ENCODE results near the gene EIF4H. TPM values are rescaled to one million over a fixed set of nuclear protein-coding genes. Genes with fewer than 3 reads are reported as not detected.

EIF4H gene
- total RNA-seq, 1 experiment from 2014 or later = 370 TPM

DNA sequence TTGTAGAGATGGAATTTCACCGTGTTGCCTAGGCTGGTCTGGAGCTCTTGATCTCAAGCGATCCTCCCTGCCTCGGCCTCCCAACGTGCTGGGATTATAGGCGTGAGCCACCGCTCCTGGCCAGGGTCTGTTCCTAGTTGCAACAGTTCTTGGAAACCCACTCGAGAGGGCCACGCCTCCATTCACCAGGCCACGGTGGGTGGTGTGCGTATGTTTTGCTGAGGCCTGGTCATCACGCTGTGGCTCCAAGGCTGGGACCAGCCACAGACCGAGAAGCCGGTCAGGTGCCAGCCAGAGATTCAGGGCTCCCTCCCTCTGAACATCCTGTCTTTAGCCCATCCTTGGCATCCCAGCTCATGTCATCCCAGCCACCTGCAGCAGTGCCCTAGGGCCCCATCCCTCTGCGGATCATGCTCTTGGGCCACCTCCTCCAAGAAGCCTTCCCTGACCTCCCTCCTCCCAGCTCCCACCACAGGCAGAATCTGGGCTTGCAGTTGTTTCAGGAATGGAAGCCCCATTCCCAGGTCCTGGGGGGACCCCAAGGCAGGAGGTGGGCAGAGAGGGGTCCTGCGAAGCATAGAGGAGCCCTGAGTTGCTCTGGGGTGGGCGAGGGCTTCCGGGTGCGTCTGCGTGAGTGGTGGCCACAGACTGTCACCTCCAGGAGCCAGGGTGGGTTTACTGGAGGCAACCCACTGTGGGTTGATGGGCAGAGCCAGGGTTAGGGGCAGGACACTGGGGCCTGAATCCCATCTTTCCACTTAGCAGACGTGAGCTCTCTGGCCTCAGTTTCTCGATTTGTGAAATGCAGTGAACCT is 40.9 kb downstream of the EIF4H start:
- ChIA-PET CTCF (interaction anchor here (1.4 kb wide), 1 partner anchor 9 kb away, joined by 4 read pairs; no protein-coding TSS in a partner anchor), POLR2A (no interaction called here)
- H3K36me3 Mint-ChIP-seq (ENCODE audit: insufficient read depth, unreplicated experiment) = peaks cover 5% of the 10 kb centered on the region
- H3K4me3 Mint-ChIP-seq (ENCODE audit: unreplicated experiment) = no peak overlapping the region
- H3K27ac Mint-ChIP-seq (ENCODE audit: unreplicated experiment) = no peak overlapping the region
- no peaks in the 10 kb centered on the region for H3K27me3 ChIP-seq (replicated peaks; ENCODE audit: control insufficient read depth, insufficient read depth, low read length)
- H3K4me3 ChIP-seq (ENCODE audit: low read depth, low read length) = no peak overlapping the region
- DNase-seq = no peak
- peaks cover 8% of the 10 kb centered on the region for H3K4me1 Mint-ChIP-seq (ENCODE audit: low read depth, unreplicated experiment)
- no peaks in the 10 kb centered on the region for H3K9me3 ChIP-seq
- BruUV-seq (replicated peaks) = no TSS peak
- intact Hi-C loops (cut with micrococcal nuclease; ENCODE audit: unreplicated experiment) = no loop called here
- no peaks in the 10 kb centered on the region for H3K27me3 Mint-ChIP-seq (ENCODE audit: insufficient read depth, unreplicated experiment)
- no peaks in the 10 kb centered on the region for H3K9me3 Mint-ChIP-seq (ENCODE audit: unreplicated experiment)
- no peaks in the 10 kb centered on the region for H3K36me3 ChIP-seq (ENCODE audit: control insufficient read depth, insufficient read depth, low read length)
- peaks cover 3% of the 10 kb centered on the region for H3K4me1 ChIP-seq
- TF ChIP-seq, protein P1, sequence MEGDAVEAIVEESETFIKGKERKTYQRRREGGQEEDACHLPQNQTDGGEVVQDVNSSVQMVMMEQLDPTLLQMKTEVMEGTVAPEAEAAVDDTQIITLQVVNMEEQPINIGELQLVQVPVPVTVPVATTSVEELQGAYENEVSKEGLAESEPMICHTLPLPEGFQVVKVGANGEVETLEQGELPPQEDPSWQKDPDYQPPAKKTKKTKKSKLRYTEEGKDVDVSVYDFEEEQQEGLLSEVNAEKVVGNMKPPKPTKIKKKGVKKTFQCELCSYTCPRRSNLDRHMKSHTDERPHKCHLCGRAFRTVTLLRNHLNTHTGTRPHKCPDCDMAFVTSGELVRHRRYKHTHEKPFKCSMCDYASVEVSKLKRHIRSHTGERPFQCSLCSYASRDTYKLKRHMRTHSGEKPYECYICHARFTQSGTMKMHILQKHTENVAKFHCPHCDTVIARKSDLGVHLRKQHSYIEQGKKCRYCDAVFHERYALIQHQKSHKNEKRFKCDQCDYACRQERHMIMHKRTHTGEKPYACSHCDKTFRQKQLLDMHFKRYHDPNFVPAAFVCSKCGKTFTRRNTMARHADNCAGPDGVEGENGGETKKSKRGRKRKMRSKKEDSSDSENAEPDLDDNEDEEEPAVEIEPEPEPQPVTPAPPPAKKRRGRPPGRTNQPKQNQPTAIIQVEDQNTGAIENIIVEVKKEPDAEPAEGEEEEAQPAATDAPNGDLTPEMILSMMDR (IDR thresholded peaks at IDR 0.05; ENCODE audit: insufficient read depth in 1 of 2, low read depth in 1 of 2, low read length in 1 of 2, severe bottlenecking in 1 of 2, unreplicated experiment in 1 of 2) = no peak

DNA sequence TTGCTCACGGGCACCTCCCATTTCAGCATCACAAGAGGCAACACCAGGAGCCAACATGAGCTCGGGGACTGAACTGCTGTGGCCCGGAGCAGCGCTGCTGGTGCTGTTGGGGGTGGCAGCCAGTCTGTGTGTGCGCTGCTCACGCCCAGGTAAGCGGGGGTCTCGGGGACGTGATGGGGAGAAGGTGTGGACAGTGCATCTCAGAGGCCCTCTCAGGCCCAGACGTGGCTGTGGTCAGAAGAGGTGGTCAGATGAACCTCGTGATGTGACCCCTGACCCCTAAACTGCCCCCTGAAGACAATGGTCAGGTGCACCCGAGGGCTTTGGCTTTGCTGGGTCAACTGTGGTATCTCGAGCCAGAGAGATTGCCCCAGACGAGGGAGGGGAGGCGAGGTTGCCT is 41.8 kb downstream of the EIF4H start:
- intact Hi-C loops (cut with micrococcal nuclease; ENCODE audit: unreplicated experiment) = no loop called here
- Histone ChIP-seq H3K27me3 (replicated peaks; ENCODE audit: control insufficient read depth, insufficient read depth, low read length) (no peaks in the 10 kb centered on the region), H3K36me3 (ENCODE audit: control insufficient read depth, insufficient read depth, low read length) (no peaks in the 10 kb centered on the region), H3K9me3 (no peaks in the 10 kb centered on the region), H3K4me3 (ENCODE audit: low read depth, low read length) (no peak overlapping the region), H3K4me1 (peaks cover 11% of the 10 kb centered on the region)
- POLR2A ChIA-PET = no interaction called here
- DNase-seq = no peak
- Mint-ChIP-seq H3K4me1 (ENCODE audit: low read depth, unreplicated experiment) (peaks cover 14% of the 10 kb centered on the region), H3K36me3 (ENCODE audit: insufficient read depth, unreplicated experiment) (peaks cover 8% of the 10 kb centered on the region), H3K27me3 (ENCODE audit: insufficient read depth, unreplicated experiment) (no peaks in the 10 kb centered on the region), H3K9me3 (ENCODE audit: unreplicated experiment) (no peaks in the 10 kb centered on the region), H3K27ac (ENCODE audit: unreplicated experiment) (no peak overlapping the region), H3K4me3 (ENCODE audit: unreplicated experiment) (no peak overlapping the region)
- no TSS peak for BruUV-seq (replicated peaks)
- TF ChIP-seq, protein P1 (IDR thresholded peaks at IDR 0.05; ENCODE audit: insufficient read depth in 1 of 2, low read depth in 1 of 2, low read length in 1 of 2, severe bottlenecking in 1 of 2, unreplicated experiment in 1 of 2) = no peak
- CTCF ChIA-PET = interaction anchor here (0.6 to 1.0 kb wide), 2 partner anchors 9 to 64 kb away, joined by 3 to 4 read pairs; no protein-coding TSS in a partner anchor

DNA sequence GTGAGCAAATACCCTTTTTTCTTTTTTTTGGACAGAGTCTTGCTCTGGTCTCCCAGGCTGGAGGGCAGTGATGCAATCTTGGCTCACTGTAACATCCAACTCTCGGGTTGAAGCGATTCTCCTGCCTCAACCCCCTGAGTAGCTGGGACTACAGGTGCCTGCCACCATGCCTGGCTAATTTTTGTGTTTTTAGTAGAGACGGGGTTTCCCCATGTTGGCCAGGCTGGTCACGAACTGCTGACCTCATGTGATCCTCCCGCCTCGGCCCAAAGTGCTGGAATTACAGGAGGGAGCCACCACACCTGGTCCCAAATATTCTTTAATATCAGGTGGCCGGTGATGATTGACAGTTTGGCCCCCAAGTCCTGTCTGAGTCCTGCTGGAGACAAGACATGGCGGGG is 42.2 kb downstream of the EIF4H start:
- Mint-ChIP-seq H3K4me3 (ENCODE audit: unreplicated experiment) (no peak overlapping the region), H3K27ac (ENCODE audit: unreplicated experiment) (no peak overlapping the region), H3K36me3 (ENCODE audit: insufficient read depth, unreplicated experiment) (peaks cover 11% of the 10 kb centered on the region), H3K4me1 (ENCODE audit: low read depth, unreplicated experiment) (peaks cover 14% of the 10 kb centered on the region), H3K9me3 (ENCODE audit: unreplicated experiment) (no peaks in the 10 kb centered on the region), H3K27me3 (ENCODE audit: insufficient read depth, unreplicated experiment) (no peaks in the 10 kb centered on the region)
- H3K27me3 ChIP-seq (replicated peaks; ENCODE audit: control insufficient read depth, insufficient read depth, low read length) = no peaks in the 10 kb centered on the region
- peaks cover 13% of the 10 kb centered on the region for H3K4me1 ChIP-seq
- TF ChIP-seq, protein P1 (IDR thresholded peaks at IDR 0.05; ENCODE audit: insufficient read depth in 1 of 2, low read depth in 1 of 2, low read length in 1 of 2, severe bottlenecking in 1 of 2, unreplicated experiment in 1 of 2) = no peak
- intact Hi-C loops (cut with micrococcal nuclease; ENCODE audit: unreplicated experiment) = no loop called here
- BruUV-seq (replicated peaks) = no TSS peak
- no peaks in the 10 kb centered on the region for H3K9me3 ChIP-seq
- ChIA-PET CTCF (interaction anchor here (0.6 to 1.0 kb wide), 2 partner anchors 10 to 63 kb away, joined by 3 to 4 read pairs; no protein-coding TSS in a partner anchor), POLR2A (no interaction called here)
- no peak for DNase-seq
- no peaks in the 10 kb centered on the region for H3K36me3 ChIP-seq (ENCODE audit: control insufficient read depth, insufficient read depth, low read length)
- no peak overlapping the region for H3K4me3 ChIP-seq (ENCODE audit: low read depth, low read length)

Data from Caco-2 (cell line).